Measurements from ENCODE around the gene HPCAL1.

- no peak for TF ChIP-seq CTCF (conservative IDR thresholded peaks at IDR 0.05; ENCODE audit: low read depth, low read length)
- TF ChIP-seq EZH2 (IDR thresholded peaks at IDR 0.05; ENCODE audit: low read length, unreplicated experiment): no peak
- no peak for TF ChIP-seq EZH2phosphoT487 (IDR thresholded peaks at IDR 0.05; ENCODE audit: borderline replicate concordance, low read length)
Observed at GRCh38 chr2:10447300-10447894, 144.7 kb downstream of the HPCAL1 start.
